Panc1 (cell line): ENCODE results near the gene KCNH1.

Source experiments
- POLR2AphosphoS5 ChIP-seq: IDR thresholded peaks from 2 replicates; pipeline ENCODE4 v1.6.1; 2012; ENCODE audit warnings: mild to moderate bottlenecking, low read depth, low read length, moderate library complexity
- SIN3A ChIP-seq: IDR thresholded peaks from 2 replicates; pipeline ENCODE4 v1.6.1; 2012; ENCODE audit warnings: low read depth, mild to moderate bottlenecking, low read length, moderate library complexity, borderline replicate concordance; ENCODE audit not compliant: insufficient read depth
- TCF7L2 ChIP-seq: IDR thresholded peaks from 2 replicates; pipeline ENCODE4 v1.6.1; 2011; ENCODE audit warnings: mild to moderate bottlenecking, low read depth, low read length, inconsistent platforms
- TF ChIP-seq, protein P1 (sequence below): fragments of 450-650 bp; IDR thresholded peaks from 2 replicates; pipeline ENCODE4 v1.5.1; 2017; ENCODE audit warnings: mild to moderate bottlenecking
- TF ChIP-seq, protein P2 (sequence below), 2 experiments: IDR thresholded peaks; 2 replicates each; pipeline ENCODE4 v1.6.1; 2011 to 2012; ENCODE audit warnings: low read depth in 2 of 2, control low read depth in 1 of 2, low read length in 1 of 2, mild to moderate bottlenecking in 1 of 2, moderate library complexity in 1 of 2; ENCODE audit not compliant: insufficient read depth in 1 of 2

DNA sequence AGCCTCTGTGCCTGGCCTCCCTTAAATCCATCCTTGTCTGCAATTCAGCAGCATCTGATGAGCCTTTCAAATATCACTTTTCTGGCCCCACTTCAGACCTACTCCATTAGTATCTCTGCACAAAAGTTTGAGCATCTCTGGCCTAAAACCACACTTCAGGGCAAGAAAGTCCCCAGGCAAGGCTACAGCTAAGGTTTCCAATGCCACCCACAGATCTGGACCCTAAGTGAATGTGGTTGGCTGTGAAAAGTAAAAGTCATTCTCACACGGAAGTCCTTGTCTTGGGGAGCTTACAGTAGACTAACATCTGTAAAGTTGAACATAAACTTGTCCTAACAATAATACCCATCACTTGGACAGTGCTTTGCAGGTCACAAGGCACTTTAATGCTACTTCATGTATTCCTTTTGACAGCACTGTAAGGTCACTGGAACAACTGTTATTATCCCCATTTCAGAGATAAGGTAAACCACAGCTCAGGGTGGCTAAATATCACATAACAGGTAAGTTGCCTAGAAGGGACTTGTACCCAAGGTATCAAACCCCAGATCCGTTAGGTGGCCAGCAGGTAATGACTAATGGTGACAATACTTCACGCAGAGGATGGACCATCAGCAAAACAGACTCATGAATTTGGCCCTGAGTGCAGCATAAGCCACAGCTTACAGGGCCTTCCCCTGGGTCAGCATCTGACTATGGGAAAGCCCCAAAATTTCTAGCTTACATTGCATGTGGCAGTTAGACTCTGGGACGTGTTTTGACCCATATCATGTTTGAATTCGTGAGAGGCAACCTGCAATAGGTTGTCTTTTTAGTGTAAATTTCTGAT is 449.3 kb downstream of the KCNH1 start:
- TF ChIP-seq, protein P1, sequence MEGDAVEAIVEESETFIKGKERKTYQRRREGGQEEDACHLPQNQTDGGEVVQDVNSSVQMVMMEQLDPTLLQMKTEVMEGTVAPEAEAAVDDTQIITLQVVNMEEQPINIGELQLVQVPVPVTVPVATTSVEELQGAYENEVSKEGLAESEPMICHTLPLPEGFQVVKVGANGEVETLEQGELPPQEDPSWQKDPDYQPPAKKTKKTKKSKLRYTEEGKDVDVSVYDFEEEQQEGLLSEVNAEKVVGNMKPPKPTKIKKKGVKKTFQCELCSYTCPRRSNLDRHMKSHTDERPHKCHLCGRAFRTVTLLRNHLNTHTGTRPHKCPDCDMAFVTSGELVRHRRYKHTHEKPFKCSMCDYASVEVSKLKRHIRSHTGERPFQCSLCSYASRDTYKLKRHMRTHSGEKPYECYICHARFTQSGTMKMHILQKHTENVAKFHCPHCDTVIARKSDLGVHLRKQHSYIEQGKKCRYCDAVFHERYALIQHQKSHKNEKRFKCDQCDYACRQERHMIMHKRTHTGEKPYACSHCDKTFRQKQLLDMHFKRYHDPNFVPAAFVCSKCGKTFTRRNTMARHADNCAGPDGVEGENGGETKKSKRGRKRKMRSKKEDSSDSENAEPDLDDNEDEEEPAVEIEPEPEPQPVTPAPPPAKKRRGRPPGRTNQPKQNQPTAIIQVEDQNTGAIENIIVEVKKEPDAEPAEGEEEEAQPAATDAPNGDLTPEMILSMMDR: no peak
- TF ChIP-seq TCF7L2: no peak
- TF ChIP-seq, protein P2, sequence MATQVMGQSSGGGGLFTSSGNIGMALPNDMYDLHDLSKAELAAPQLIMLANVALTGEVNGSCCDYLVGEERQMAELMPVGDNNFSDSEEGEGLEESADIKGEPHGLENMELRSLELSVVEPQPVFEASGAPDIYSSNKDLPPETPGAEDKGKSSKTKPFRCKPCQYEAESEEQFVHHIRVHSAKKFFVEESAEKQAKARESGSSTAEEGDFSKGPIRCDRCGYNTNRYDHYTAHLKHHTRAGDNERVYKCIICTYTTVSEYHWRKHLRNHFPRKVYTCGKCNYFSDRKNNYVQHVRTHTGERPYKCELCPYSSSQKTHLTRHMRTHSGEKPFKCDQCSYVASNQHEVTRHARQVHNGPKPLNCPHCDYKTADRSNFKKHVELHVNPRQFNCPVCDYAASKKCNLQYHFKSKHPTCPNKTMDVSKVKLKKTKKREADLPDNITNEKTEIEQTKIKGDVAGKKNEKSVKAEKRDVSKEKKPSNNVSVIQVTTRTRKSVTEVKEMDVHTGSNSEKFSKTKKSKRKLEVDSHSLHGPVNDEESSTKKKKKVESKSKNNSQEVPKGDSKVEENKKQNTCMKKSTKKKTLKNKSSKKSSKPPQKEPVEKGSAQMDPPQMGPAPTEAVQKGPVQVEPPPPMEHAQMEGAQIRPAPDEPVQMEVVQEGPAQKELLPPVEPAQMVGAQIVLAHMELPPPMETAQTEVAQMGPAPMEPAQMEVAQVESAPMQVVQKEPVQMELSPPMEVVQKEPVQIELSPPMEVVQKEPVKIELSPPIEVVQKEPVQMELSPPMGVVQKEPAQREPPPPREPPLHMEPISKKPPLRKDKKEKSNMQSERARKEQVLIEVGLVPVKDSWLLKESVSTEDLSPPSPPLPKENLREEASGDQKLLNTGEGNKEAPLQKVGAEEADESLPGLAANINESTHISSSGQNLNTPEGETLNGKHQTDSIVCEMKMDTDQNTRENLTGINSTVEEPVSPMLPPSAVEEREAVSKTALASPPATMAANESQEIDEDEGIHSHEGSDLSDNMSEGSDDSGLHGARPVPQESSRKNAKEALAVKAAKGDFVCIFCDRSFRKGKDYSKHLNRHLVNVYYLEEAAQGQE (IDR thresholded peaks at IDR 0.05; ENCODE audit: insufficient read depth in 1 of 2, low read depth in 2 of 2, low read length in 1 of 2): no peak
- no peak for TF ChIP-seq POLR2AphosphoS5
- TF ChIP-seq SIN3A: no peak
